PC-9 (cell line): ENCODE data around the gene NHSL1. TPM values are rescaled to one million over a fixed set of nuclear protein-coding genes. Genes with fewer than 3 reads are reported as not detected.

Experiments
- BruUV-seq: library from RNA; stranded (reverse); fragments of 400-500 nt; replicated peaks from 2 replicates; lab custom pipeline; 2021; lab: Mats Ljungman, UMichigan
- CTCF ChIA-PET: fragments of 300-600 bp; sonication (Branson Sonifier 250); formaldehyde crosslinking; loops from one replicate; lab custom pipeline; 2022; ENCODE audit warnings: antibody characterized with exemption; lab: Charles Lee
- POLR2A ChIA-PET: fragments of 300-600 bp; sonication (Branson Sonifier 250); formaldehyde crosslinking; loops from one replicate; lab custom pipeline; 2022; ENCODE audit warnings: antibody characterized with exemption; ENCODE audit not compliant: unreplicated experiment; lab: Charles Lee
- DNase-seq, 2 experiments: peaks; one replicate each; pipeline versions ENCODE4 v3.0.0 to v3.0.0-alpha.2; 2015 to 2022; ENCODE audit warnings: mixed read lengths in 1 of 2
- H2AFZ ChIP-seq: fragments of 200-600 bp; sonication (generic); 2 replicates; pipeline ENCODE4 v1.8.1; 2017; ENCODE audit warnings: antibody characterized with exemption
- H3F3A ChIP-seq: fragments of 200-600 bp; sonication (generic); 2 replicates; pipeline ENCODE4 v1.8.1; 2017; ENCODE audit warnings: antibody characterized with exemption, mild to moderate bottlenecking, low read depth; ENCODE audit not compliant: insufficient read depth
- H3K27ac ChIP-seq: fragments of 200-600 bp; sonication (generic); 2 replicates; pipeline ENCODE4 v1.6.1; 2016; ENCODE audit warnings: mixed run types
- H3K27me3 ChIP-seq: fragments of 200-600 bp; sonication (generic); 2 replicates; pipeline ENCODE4 v1.6.1; 2016; ENCODE audit warnings: low read depth, mixed run types; ENCODE audit not compliant: insufficient read depth
- H3K36me3 ChIP-seq: fragments of 200-600 bp; sonication (generic); 2 replicates; pipeline ENCODE4 v1.6.1; 2016; ENCODE audit warnings: low read depth, mixed run types
- H3K4me1 ChIP-seq: fragments of 200-600 bp; sonication (generic); replicated peaks from 2 replicates; pipeline ENCODE4 v1.6.1; 2016; ENCODE audit warnings: mixed run types; ENCODE audit not compliant: insufficient read depth
- H3K4me2 ChIP-seq: fragments of 200-600 bp; sonication (generic); 2 replicates; pipeline ENCODE4 v1.6.1; 2017; ENCODE audit warnings: mixed run types
- H3K4me3 ChIP-seq: fragments of 200-600 bp; sonication (generic); 2 replicates; pipeline ENCODE4 v1.6.1; 2016; ENCODE audit warnings: mixed run types
- H3K79me2 ChIP-seq: fragments of 200-600 bp; sonication (generic); 2 replicates; pipeline ENCODE4 v1.6.1; 2017; ENCODE audit warnings: low read depth, mixed run types
- H3K9me2 ChIP-seq: fragments of 200-600 bp; sonication (generic); 2 replicates; pipeline ENCODE4 v1.8.1; 2017; ENCODE audit warnings: mild to moderate bottlenecking; ENCODE audit not compliant: insufficient read depth
- H3K9me3 ChIP-seq: fragments of 200-600 bp; sonication (generic); 2 replicates; pipeline ENCODE4 v1.8.1; 2016; ENCODE audit warnings: low read depth; ENCODE audit not compliant: insufficient read depth
- H4K20me1 ChIP-seq: fragments of 200-600 bp; sonication (generic); 2 replicates; pipeline ENCODE4 v1.8.1; 2017; ENCODE audit not compliant: insufficient read depth
- EZH2 ChIP-seq: fragments of 200-600 bp; sonication (generic); IDR thresholded peaks from 2 replicates; pipeline ENCODE4 v1.8.0; 2017; ENCODE audit warnings: antibody characterized with exemption, low read depth
- intact Hi-C: fragments of 100-400 bp; cut with micrococcal nuclease; formaldehyde crosslinking; loops from one replicate; pipeline ENCODE4 v1.10.0; 2022; ENCODE audit not compliant: unreplicated experiment
- total RNA-seq: library from RNA; stranded (reverse); gene quantifications from 2 replicates; pipeline ENCODE4 v1.2.3, GENCODE V29; 2021
- TF ChIP-seq, protein P1 (sequence below): fragments of 200-600 bp; sonication (generic); conservative IDR thresholded peaks from 2 replicates; pipeline ENCODE4 v1.6.1; 2017; ENCODE audit warnings: mixed run types, antibody characterized with exemption, mild to moderate bottlenecking, moderate library complexity

The NHSL1 gene
- total RNA-seq, 1 experiment from 2014 or later: 17.5 TPM

DNA sequence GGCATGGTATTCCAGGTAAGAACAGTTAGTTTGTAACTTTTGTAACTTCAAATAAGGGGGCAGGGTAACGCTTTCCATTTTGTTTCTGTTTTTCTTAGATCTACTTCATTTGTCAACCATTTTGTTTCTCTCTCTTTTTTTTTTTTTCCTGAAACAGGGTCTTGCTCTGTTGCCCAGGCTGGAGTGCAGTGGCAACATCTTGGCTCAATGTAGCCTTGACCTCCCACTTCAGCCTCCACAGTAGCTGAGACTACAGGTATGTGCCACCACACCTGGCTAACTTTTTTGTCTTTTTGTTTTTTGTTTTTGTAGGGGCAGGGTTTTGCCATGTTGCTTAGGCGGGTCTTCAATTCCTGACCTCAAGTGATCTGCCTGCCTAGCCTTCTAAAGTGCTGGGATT, 32.1 kb upstream of the NHSL1 start:
- CTCF ChIA-PET: no interaction called here
- Histone ChIP-seq H3K27ac (no peak overlapping the region), H3K4me2 (no peak overlapping the region), H4K20me1 (no peaks in the 10 kb centered on the region), H3K4me1 (no peaks in the 10 kb centered on the region), H3K9me2 (no peaks in the 10 kb centered on the region), H3K79me2 (no peaks in the 10 kb centered on the region), H3F3A (no peaks in the 10 kb centered on the region), H3K9me3 (no peaks in the 10 kb centered on the region), H2AFZ (no peak overlapping the region), H3K27me3 (no peaks in the 10 kb centered on the region), H3K4me3 (no peak overlapping the region), H3K36me3 (no peaks in the 10 kb centered on the region)
- intact Hi-C loops: no loop called here
- TF ChIP-seq, protein P1, sequence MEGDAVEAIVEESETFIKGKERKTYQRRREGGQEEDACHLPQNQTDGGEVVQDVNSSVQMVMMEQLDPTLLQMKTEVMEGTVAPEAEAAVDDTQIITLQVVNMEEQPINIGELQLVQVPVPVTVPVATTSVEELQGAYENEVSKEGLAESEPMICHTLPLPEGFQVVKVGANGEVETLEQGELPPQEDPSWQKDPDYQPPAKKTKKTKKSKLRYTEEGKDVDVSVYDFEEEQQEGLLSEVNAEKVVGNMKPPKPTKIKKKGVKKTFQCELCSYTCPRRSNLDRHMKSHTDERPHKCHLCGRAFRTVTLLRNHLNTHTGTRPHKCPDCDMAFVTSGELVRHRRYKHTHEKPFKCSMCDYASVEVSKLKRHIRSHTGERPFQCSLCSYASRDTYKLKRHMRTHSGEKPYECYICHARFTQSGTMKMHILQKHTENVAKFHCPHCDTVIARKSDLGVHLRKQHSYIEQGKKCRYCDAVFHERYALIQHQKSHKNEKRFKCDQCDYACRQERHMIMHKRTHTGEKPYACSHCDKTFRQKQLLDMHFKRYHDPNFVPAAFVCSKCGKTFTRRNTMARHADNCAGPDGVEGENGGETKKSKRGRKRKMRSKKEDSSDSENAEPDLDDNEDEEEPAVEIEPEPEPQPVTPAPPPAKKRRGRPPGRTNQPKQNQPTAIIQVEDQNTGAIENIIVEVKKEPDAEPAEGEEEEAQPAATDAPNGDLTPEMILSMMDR: no peak
- TF ChIP-seq EZH2: no peak
- POLR2A ChIA-PET: no interaction called here
- DNase-seq: no peak
- no TSS peak for BruUV-seq

DNA sequence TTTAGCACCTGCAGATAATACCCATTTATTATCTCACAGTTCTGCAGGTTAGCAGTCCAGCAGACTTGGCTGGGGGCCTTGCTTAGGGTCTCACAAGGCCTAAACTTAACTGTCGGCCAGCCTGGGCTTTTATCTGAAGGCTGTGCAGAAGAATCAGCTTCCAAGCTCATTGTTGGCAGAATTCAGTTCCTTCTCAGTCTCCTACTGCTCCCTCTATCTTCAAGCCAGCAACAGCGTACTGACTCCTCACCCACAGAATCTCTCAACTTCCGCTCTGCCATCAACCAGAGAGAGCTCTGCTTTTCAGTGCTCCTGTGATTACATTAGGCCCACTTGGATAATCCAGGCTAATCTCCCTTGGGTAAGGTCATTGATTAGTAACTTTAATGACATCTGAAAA, 30.2 kb upstream of the NHSL1 start:
- no peaks in the 10 kb centered on the region for H3K79me2 ChIP-seq

DNA sequence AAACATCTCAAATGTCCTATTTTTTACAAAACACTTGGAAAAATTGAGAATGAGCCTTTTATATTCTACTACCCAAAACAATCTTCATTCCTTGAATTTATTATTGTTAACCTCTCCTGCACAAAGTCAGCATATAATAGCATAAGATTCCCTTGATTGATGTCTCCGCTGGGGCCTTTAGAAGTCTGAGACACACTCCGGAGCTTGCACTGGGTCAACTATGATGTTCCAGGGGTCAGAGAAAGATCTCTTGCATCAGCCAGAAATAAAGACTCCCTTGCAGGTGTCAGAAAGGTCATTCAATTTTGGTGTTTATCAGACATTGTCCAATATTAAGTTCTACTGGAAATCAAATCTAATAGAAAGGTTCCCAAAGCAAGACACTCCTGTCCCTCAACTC, 29.7 kb upstream of the NHSL1 start:
- BruUV-seq: no TSS peak
- Histone ChIP-seq H3K79me2 (no peaks in the 10 kb centered on the region), H2AFZ (no peak overlapping the region), H3K36me3 (no peaks in the 10 kb centered on the region), H3K27me3 (no peaks in the 10 kb centered on the region), H3K9me2 (no peaks in the 10 kb centered on the region), H4K20me1 (no peaks in the 10 kb centered on the region), H3K4me3 (no peak overlapping the region), H3F3A (no peaks in the 10 kb centered on the region), H3K4me2 (no peak overlapping the region), H3K4me1 (no peaks in the 10 kb centered on the region), H3K27ac (no peak overlapping the region), H3K9me3 (no peaks in the 10 kb centered on the region)
- CTCF ChIA-PET: no interaction called here
- POLR2A ChIA-PET: no interaction called here
- intact Hi-C loops: no loop called here
- TF ChIP-seq, protein P1: no peak
- TF ChIP-seq EZH2: no peak
- DNase-seq: no peak

More for the DNA sequence above, 30.2 kb upstream of the NHSL1 start:
- Histone ChIP-seq H3K9me2 (no peaks in the 10 kb centered on the region), H4K20me1 (no peaks in the 10 kb centered on the region), H3K36me3 (no peaks in the 10 kb centered on the region), H3K27me3 (no peaks in the 10 kb centered on the region), H3F3A (no peaks in the 10 kb centered on the region), H3K4me3 (no peak overlapping the region), H3K9me3 (no peaks in the 10 kb centered on the region), H2AFZ (no peak overlapping the region), H3K4me2 (no peak overlapping the region), H3K4me1 (no peaks in the 10 kb centered on the region), H3K27ac (no peak overlapping the region)
- intact Hi-C loops: no loop called here
- no peak for DNase-seq
- ChIA-PET CTCF (no interaction called here), POLR2A (no interaction called here)
- BruUV-seq: no TSS peak
- TF ChIP-seq, protein P1: no peak
- no peak for TF ChIP-seq EZH2
